Stimulated activated CD4-positive, alpha-beta T cell treated with anti-CD3 and anti-CD28 coated beads, TNF-alpha, amount 100 ng/mL, for 48 hours (primary cell): ENCODE data around the gene FMNL3.
A peak's percentile ranks its signal among the peaks of the same experiment; 100 is the strongest.
"Not testable (repeated sequence)": the region's sequence is repeated elsewhere in the genome, so short reads cannot be mapped to it uniquely, and the experiment has no call there.

Experiments used
- DNase-seq, 3 donors: peaks; one replicate each; pipeline ENCODE4 v3.0.0-alpha.2; 2020; ENCODE audit warnings: low read depth in 3 of 3

The FMNL3 gene

GRCh38 chr12:49717800-49718199 is 10.6 kb upstream of the FMNL3 start:
- DNase-seq: not testable (repeated sequence)

- no peak for DNase-seq
Observed at GRCh38 chr12:49716553-49716952, 9.3 kb upstream of the FMNL3 start.

GRCh38 chr12:49713952-49714351 is 6.7 kb upstream of the FMNL3 start:
- DNase-seq: not testable (repeated sequence)

- DNase-seq: no peak
Observed at GRCh38 chr12:49708851-49709250, 1.6 kb upstream of the FMNL3 start.

- no peak for DNase-seq
Observed at GRCh38 chr12:49707812-49708147, 575 bp upstream of the FMNL3 start.

- no peak for DNase-seq
Observed at GRCh38 chr12:49706351-49707127, 666 bp downstream of the FMNL3 start.

DNA sequence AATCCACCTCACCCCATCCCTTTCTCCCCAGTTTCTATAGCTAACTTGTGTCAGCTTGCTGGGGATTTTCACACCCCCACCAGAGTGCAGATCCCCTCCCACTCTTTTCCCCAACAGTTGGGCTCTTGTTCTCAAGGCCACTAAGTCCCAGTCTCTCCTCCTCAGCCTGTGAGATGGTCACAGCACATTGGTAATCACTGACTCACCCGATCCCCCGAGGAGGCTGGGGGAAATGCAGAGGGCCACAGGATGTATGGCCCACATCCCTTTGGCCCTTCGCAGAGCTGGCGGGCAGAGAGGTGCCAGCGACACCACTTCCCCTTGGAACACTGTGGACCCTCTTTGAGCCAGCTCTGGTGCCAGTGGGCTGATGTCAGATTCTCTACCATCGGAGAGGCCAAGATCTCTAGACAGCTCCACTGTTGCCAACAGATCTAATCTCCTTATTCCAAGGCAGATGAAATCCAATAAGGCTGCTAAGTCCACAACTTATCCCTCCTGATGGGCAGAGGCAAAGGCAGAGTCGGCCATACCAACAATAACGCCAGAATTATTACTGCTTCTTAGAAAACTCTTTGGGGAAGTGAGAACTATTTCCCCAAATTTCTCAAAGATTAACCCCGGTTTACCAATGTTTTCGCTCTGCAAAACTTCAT is 1.6 kb downstream of the FMNL3 start:
- peak in 1 of 3 donors; percentile 21 for DNase-seq

GRCh38 chr12:49703647-49704137 is 3.5 kb downstream of the FMNL3 start:
- DNase-seq: peak; percentile 27 to 44 (median 43)

DNA sequence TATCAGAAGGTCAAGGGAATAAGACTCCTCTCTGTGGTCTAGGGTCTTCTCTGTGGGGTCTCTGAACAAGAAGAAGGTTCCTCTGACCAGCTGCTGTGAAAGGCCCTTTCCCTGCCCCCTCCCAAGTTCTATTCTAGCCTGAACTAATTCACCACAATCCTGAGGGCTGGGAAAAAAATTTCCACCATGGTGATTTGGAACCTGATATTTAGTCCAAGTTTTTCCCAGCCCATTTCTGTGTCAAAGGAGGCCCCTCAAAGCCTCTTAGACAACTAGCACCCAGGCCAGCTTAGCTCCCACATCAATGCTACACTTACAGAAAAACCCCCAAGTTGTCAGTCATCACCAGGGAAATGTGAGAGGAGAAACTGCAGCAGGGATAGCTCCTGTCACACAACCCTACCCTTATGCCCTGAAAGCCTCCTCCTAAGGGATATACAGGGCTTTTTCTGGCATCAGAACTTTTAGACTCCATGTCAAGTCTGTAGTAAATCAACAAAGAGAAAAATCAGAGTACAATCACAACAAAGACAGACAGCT is 4.5 kb downstream of the FMNL3 start:
- DNase-seq: no peak

- DNase-seq: no peak
Observed at GRCh38 chr12:49702009-49702408, 5.2 kb downstream of the FMNL3 start.

- DNase-seq: no peak
Observed at GRCh38 chr12:49698619-49699545, 8.3 kb downstream of the FMNL3 start.

GRCh38 chr12:49697808-49698207 is 9.4 kb downstream of the FMNL3 start:
- no peak for DNase-seq

DNA sequence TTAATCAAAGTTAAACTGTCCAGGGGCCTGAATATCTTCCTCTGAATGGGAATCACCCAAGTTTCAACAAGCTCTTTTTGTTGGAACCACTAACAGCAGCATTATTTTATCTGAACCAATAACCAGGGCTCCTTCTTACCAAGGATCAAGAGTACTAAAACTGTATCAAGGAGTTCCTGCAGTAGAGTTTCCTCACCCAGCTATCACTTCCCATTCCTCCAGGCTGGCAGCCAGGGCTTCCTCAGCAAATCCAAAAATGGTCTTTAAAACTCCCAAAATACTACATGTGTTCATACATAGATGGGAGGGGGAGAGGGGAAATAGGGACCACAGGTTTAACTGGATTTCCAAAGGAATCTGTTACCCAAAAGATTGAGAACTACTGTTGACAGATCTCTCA is 10.5 kb downstream of the FMNL3 start:
- no peak for DNase-seq

- no peak for DNase-seq
Observed at GRCh38 chr12:49693931-49694444, 13.2 kb downstream of the FMNL3 start.

DNA sequence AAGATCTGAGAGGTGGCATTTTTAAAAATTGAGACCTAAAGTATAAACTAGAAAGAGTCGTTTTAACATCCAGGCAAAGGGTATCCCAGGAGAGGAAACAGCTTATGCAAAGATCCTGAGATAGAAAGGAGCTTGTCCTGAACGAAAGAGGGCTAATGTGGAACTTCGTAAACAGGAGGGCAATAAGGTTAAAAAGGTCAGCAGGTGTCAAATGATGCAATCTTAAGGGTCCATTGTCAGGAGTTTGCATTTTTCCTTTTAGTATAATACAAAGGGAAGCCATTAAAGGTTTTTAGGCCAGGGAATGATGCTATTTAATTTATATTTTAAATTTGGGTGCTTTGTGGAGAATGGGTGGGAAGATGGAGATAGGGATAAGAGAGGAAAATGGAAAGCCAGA is 14.4 kb downstream of the FMNL3 start:
- DNase-seq: no peak

DNA sequence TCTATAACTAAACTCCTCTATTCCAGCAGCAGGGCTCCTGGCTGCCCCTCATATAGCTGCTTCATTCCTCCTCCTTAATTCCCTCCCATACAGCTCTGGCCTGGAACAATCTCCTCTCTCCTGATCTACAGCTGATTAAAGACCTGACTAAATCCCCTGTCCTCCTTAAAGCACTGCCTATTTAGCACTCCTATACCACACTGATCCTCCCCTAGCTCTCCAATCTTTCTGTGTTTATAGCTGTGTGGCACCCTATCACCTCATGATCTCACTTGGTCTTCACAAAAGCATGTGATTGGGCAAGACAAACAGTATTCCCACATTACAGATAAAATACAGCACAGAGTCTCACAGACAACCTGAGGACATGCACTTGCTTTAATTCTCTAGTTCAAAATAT is 17.4 kb downstream of the FMNL3 start:
- DNase-seq: no peak

DNA sequence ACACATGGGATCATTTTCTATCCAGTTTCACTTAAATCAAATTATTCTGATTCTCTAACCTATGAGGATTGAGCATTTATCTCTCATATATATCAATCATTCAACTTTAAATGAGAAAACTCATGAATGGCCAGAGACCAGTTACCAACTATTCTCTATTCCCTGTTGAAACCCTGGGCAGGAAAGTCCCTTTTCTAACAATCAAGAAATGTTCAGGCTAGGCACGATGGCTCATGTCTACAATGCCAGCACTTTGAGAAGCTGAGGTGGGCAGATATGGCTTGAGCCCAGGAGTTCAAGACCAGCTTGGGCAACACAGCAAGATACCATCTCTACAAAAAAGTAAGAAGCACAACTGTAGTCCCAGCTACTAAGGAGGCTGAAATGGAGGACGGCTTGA is 18.0 kb downstream of the FMNL3 start:
- DNase-seq: no peak

DNA sequence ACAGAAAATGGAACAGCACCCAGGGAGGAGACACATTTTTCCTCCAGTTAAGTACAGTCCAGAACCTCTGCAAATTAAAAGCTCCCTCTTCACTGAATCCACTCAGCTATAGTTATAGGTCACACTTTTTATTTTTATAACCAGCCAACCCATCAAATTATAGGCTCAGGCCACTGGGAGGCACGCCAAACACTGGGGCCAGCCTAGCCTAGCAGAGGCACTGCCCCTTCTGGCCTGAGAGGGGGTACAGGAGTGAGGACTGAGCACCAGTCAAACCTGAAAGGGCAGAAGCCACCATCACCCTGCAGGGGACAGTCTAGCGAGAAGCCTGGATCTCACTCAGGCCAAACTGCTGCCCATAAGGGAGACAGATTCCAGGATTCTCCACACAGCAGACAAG is 19.3 kb downstream of the FMNL3 start:
- DNase-seq: no peak

GRCh38 chr12:49684310-49684854 is 22.8 kb downstream of the FMNL3 start:
- no peak for DNase-seq

GRCh38 chr12:49683599-49684309 is 23.5 kb downstream of the FMNL3 start:
- DNase-seq: no peak

DNA sequence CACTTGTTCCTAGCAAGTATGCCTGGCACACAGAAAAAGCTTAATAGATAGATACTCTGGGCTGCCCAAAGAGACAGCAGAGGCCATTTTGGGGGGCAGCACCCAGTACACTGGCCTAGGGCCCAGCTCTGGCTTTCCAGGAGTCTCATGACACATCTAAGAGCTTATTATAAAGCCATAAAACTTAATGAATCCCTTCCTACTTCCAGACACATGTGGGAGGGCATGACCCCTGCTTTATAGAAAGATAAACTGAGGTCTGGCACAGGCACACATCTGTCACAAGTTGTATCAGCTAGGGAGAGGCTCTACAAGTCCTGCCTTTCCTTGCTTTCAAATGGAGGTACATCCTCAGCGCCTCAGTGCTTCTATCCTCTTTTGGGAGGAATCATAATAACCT is 27.1 kb downstream of the FMNL3 start:
- no peak for DNase-seq
